GM10266 (cell line): ENCODE results near the gene RPH3AL.

Experiments used
- DNase-seq: peaks from one replicate; pipeline ENCODE4 v3.0.0; 2012; ENCODE audit errors: extremely low spot score
- CTCF ChIP-seq: IDR thresholded peaks from 2 replicates; pipeline ENCODE4 v1.5.1; 2012; ENCODE audit warnings: mild to moderate bottlenecking, low read depth; ENCODE audit not compliant: control insufficient read depth, insufficient read depth; ENCODE audit errors: missing control alignments

The RPH3AL gene

GRCh38 chr17:269616-270514, 82.7 kb downstream of the RPH3AL start:
- no peak for DNase-seq
- no peak for TF ChIP-seq CTCF

- DNase-seq: no peak
- TF ChIP-seq CTCF: no peak
Measured at GRCh38 chr17:266701-267667, 85.6 kb downstream of the RPH3AL start.

- TF ChIP-seq CTCF: no peak
- DNase-seq: no peak
Measured at GRCh38 chr17:266219-266618, 86.4 kb downstream of the RPH3AL start.

- DNase-seq: no peak
- TF ChIP-seq CTCF: no peak
Measured at GRCh38 chr17:265718-266117, 86.9 kb downstream of the RPH3AL start.

- TF ChIP-seq CTCF: no peak
- no peak for DNase-seq
Measured at GRCh38 chr17:263773-264172, 88.8 kb downstream of the RPH3AL start.

GRCh38 chr17:263271-263670, 89.3 kb downstream of the RPH3AL start:
- no peak for TF ChIP-seq CTCF
- no peak for DNase-seq
